Upper lobe of right lung (tissue), 1 donor: ENCODE results near the gene MESD. TPM values are rescaled to one million over a fixed set of nuclear protein-coding genes. Genes with fewer than 3 reads are reported as not detected.

Experiments used
- ATAC-seq: fragments of 200-7000 bp; cut with Tn5 transposase; one replicate; pipeline ENCODE4 v1.9.1; 2020; ENCODE audit warnings: mild to moderate bottlenecking, moderate library complexity
- DNase-seq: peaks from one replicate; pipeline ENCODE4 v3.0.0-alpha.2; 2020
- H3K27ac ChIP-seq: fragments of 200-600 bp; one replicate; pipeline ENCODE4 v1.8.0; 2022
- H3K27me3 ChIP-seq: fragments of 200-600 bp; one replicate; pipeline ENCODE4 v1.8.0; 2022; ENCODE audit warnings: mild to moderate bottlenecking
- H3K36me3 ChIP-seq: fragments of 200-600 bp; one replicate; pipeline ENCODE4 v1.8.0; 2022
- H3K4me1 ChIP-seq: fragments of 200-600 bp; one replicate; pipeline ENCODE4 v1.8.0; 2022
- H3K4me3 ChIP-seq: fragments of 200-600 bp; one replicate; pipeline ENCODE4 v1.8.0; 2022; ENCODE audit warnings: mild to moderate bottlenecking
- H3K9me3 ChIP-seq: fragments of 200-600 bp; one replicate; pipeline ENCODE4 v1.8.0; 2022
- intact Hi-C: fragments of 100-400 bp; cut with DNase I; formaldehyde crosslinking; loops from one replicate; pipeline ENCODE4 v1.11.0; 2022
- total RNA-seq: library from RNA; stranded (reverse); fragmentation: NEBNext Ultra II Directional; extraction: Animal tissue kit (Norgen Biotek cat#: 25700); gene quantifications from one replicate; pipeline ENCODE4 v1.2.1, GENCODE V29; 2021
- TF ChIP-seq, protein P1 (sequence below): fragments of 200-600 bp; IDR thresholded peaks from one replicate; pipeline ENCODE4 v1.8.0; 2022; ENCODE audit warnings: antibody characterized with exemption
- donor health status: DM: no; HTN: yes; CAD: no; lungs with severe emphysema.

Gene MESD
- total RNA-seq, 1 donor from 2014 or later = 26.7 TPM

DNA sequence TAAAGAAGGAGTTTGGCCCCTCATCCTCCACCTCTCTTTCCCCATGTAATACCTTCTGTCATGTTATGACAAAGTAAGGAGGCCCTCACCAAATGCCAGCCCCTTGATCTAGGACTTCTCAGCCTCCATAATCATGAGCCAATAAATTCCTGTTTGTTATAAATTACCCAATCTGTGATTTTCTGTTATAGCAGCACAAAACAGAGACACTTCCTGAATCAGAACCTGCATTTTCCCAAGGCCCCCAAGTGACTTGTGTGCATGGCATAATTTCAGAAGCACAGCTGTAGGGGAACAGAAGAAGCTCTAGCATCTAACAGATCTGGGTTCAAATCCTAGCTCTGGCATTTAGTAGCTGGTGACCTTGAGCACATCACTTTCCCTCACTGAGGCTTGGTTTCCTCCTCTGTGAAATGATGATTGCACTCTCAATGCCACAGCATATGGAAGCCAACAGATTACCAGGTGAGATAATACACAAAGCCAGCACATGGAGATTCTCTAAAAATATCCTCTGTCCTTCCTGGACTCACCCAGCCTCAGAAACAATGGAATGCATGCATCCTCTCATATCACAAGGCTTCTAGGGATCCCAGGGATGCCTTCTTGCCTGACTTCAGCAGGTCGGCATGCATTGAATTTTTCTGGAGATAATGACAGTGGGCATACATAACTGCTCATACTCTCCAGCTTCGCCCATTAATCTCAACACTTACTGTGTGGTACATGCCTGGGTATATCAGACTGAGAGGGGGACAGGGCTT, 37.4 kb upstream of the MESD start:
- TF ChIP-seq, protein P1, sequence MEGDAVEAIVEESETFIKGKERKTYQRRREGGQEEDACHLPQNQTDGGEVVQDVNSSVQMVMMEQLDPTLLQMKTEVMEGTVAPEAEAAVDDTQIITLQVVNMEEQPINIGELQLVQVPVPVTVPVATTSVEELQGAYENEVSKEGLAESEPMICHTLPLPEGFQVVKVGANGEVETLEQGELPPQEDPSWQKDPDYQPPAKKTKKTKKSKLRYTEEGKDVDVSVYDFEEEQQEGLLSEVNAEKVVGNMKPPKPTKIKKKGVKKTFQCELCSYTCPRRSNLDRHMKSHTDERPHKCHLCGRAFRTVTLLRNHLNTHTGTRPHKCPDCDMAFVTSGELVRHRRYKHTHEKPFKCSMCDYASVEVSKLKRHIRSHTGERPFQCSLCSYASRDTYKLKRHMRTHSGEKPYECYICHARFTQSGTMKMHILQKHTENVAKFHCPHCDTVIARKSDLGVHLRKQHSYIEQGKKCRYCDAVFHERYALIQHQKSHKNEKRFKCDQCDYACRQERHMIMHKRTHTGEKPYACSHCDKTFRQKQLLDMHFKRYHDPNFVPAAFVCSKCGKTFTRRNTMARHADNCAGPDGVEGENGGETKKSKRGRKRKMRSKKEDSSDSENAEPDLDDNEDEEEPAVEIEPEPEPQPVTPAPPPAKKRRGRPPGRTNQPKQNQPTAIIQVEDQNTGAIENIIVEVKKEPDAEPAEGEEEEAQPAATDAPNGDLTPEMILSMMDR = no peak
- DNase-seq (no peak), ATAC-seq (no peak)
- H3K36me3 ChIP-seq = no peaks in the 10 kb centered on the region
- intact Hi-C loops = loop anchor here (10.0 kb wide), 1 partner anchor 58 kb away; no protein-coding TSS in a partner anchor
- H3K4me3 ChIP-seq = no peak overlapping the region
- no peaks in the 10 kb centered on the region for H3K9me3 ChIP-seq
- no peaks in the 10 kb centered on the region for H3K27me3 ChIP-seq
- no peak overlapping the region for H3K27ac ChIP-seq
- peaks cover 24% of the 10 kb centered on the region for H3K4me1 ChIP-seq

DNA sequence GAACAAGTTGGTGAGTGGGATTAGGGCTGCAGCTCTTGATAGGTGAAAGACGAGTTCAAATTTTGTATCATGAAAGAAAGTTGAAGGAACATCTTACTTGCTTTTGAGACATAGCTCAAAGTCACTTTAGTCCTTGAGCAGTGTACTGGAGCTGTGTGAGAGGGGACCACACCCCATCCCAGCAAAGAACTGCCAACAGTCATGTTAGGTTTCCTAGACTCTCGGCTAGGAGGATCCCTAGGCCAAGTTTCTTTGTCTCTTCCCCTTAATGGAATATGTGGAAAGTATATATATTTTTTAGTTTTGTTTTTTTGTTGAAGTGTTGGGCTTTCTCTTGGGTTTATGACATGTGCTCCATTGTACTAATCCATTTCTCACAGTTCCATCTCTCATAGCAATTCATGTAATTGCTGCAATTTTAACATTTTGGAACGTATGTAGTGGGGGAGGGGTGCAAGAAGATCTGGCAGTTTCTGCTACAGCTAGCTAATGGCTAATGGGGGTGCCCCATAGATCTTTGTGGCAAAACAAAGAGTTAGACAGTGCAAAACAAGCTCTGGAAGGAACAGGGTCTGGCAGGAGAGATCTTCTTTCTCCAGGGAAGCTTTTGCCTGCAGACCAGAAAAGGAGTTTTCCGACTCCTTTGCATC, 36.2 kb upstream of the MESD start:
- Histone ChIP-seq H3K36me3 (no peaks in the 10 kb centered on the region), H3K4me3 (no peak overlapping the region), H3K27ac (no peak overlapping the region), H3K4me1 (peaks cover 24% of the 10 kb centered on the region), H3K9me3 (no peaks in the 10 kb centered on the region), H3K27me3 (no peaks in the 10 kb centered on the region)
- no peak for ATAC-seq
- no peak for DNase-seq
- intact Hi-C loops = loop anchor here (10.0 kb wide), 1 partner anchor 59 kb away; no protein-coding TSS in a partner anchor
- TF ChIP-seq, protein P1 = no peak

DNA sequence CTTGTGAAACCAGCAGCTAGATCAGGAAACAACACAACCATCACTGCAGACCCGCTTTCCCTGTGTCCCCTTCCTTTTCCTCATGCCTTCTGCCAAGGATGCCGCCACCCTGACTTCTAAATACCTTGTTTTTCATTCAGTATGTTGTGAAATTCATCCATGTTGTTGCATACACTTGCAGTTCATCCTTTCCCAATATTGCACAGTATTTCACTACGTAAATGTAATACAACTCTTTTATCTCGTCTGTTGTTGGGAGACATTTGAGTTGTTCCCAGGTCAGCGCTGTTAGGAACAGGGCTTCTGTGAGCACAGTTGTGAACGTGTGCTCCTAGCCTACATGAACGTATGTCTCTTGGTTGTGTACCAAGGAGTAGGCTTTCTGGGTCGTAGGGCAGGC, 35.3 kb upstream of the MESD start:
- TF ChIP-seq, protein P1 = no peak
- no peak for ATAC-seq

DNA sequence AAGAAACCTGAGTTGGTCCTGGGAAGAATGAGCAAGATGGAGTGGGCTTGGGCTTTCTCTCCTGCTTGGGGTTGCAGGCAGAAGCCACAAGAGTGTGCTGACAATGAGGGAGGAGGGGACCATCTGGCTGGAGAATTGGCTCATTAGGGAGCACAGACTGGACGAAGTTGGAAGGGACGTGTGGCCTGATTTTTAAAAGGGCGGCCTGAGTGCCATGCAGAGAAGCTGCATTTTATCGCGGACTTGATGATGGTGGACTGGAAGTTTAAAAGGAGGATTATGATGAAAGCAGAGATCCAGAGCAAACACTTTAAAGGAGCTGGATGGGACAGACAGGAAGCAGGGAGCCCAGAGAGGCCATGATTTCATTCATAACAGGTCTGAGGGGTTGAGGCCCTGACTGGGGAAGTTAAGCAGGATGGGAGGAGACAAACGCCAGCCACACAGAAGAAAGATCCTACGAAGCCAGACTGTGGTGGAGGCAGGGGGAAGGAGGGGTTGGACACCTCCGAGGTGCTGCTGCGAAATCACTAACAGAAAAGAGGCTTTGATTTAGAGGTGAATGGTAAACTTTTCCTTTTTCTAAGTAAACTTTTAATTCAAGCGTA, 34.8 kb upstream of the MESD start:
- ATAC-seq (peak; percentile 64), DNase-seq (no peak)
- H3K36me3 ChIP-seq = no peaks in the 10 kb centered on the region
- no peak overlapping the region for H3K4me3 ChIP-seq
- intact Hi-C loops = loop anchor here (10.0 kb wide), 1 partner anchor 60 kb away; no protein-coding TSS in a partner anchor
- TF ChIP-seq, protein P1 = no peak
- no peaks in the 10 kb centered on the region for H3K27me3 ChIP-seq
- H3K9me3 ChIP-seq = no peaks in the 10 kb centered on the region
- H3K27ac ChIP-seq = peak overlapping the region; percentile 24
- peaks cover 13% of the 10 kb centered on the region for H3K4me1 ChIP-seq

More for the DNA sequence above, 35.3 kb upstream of the MESD start:
- DNase-seq = no peak
- H3K27me3 ChIP-seq = no peaks in the 10 kb centered on the region
- intact Hi-C loops = loop anchor here (10.0 kb wide), 1 partner anchor 60 kb away; no protein-coding TSS in a partner anchor
- no peak overlapping the region for H3K4me3 ChIP-seq
- no peaks in the 10 kb centered on the region for H3K36me3 ChIP-seq
- no peak overlapping the region for H3K27ac ChIP-seq
- peaks cover 18% of the 10 kb centered on the region for H3K4me1 ChIP-seq
- no peaks in the 10 kb centered on the region for H3K9me3 ChIP-seq

DNA sequence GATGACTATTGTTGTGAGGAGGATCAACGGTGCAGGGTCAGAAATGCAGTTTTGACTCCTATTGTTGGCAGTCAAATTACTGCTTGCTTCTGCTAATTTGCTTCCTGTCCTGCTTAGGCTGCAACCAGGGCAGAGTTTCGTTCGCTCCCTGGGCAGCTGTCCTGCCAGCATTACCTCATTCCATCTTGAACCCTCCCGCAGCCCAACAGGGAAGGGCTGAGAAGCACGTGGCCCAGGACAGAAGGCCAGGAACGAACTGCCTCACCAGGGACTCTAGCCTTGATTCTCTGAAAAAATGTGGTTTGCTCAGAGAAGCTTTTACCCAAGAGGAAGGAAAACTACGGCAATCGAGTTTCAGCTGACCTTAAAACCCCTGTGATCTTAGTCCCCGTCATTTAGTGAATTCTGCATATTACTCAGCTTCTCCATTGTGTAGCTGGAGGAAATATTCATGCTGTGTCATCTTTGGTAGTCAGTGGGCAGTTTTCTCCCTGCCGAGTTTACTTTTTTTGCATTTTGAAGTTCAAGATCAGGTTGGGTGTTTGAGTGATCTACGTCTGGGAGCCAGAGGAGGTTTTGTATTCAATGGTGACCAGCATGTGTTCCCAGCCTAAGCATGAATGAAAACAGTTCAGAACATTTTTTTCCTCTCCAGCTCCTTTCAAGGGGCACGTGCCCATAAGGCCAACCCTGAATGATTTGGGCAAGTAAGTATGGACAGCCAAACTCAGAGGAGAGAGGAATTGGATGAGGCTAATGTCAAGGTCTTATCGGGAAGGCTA, 34.1 kb upstream of the MESD start:
- ATAC-seq (peak; percentile 96), DNase-seq (peak; percentile 82)
- H3K4me3 ChIP-seq = no peak overlapping the region
- peak overlapping the region; percentile 24 for H3K27ac ChIP-seq
- TF ChIP-seq, protein P1 = no peak
- peaks cover 13% of the 10 kb centered on the region for H3K4me1 ChIP-seq
- no peaks in the 10 kb centered on the region for H3K36me3 ChIP-seq
- intact Hi-C loops = loop anchor here (10.0 kb wide), 1 partner anchor 61 kb away; no protein-coding TSS in a partner anchor
- no peaks in the 10 kb centered on the region for H3K9me3 ChIP-seq
- no peaks in the 10 kb centered on the region for H3K27me3 ChIP-seq
